Measurements from ENCODE around the gene DCAKD. TPM values are rescaled to one million over a fixed set of nuclear protein-coding genes. Genes with fewer than 3 reads are reported as not detected.

DCAKD gene
- 10 to 100 TPM; 22.7 to 36.4 (median 25.2) TPM for total RNA-seq

GRCh38 chr17:45051060-45051719 lies at the start of gene DCAKD:
DCAKD (minus strand) TSS chr17:45051632; CDS start chr17:45034885, 16,747 bp downstream.
- DNase-seq (ENCODE audit: low spot score) (peak; percentile 57), ATAC-seq (ENCODE audit: low FRiP score) (peak; percentile 98)
- TF ChIP-seq CTCF (IDR thresholded peaks at IDR 0.05): no peak

- DNase-seq (ENCODE audit: low spot score) (peak; percentile 89), ATAC-seq (ENCODE audit: low FRiP score) (peak; percentile 81)
These were observed 47.6 kb upstream of the DCAKD start for GRCh38 chr17:45098869-45099616.

GRCh38 chr17:45098081-45098868 lies 46.8 kb upstream of the DCAKD start:
- ATAC-seq (ENCODE audit: low FRiP score) (peak; percentile 29), DNase-seq (ENCODE audit: low spot score) (no peak)
- TF ChIP-seq CTCF (IDR thresholded peaks at IDR 0.05): no peak

More at GRCh38 chr17:45098869-45099616, 47.6 kb upstream of the DCAKD start:
- TF ChIP-seq CTCF (IDR thresholded peaks at IDR 0.05): peak in 1 of 3 donors; percentile 85

GRCh38 chr17:45096926-45097325 lies 45.5 kb upstream of the DCAKD start:
- no peak for TF ChIP-seq CTCF (IDR thresholded peaks at IDR 0.05)
- ATAC-seq (ENCODE audit: low FRiP score): no peak
- DNase-seq (ENCODE audit: low spot score): no peak

GRCh38 chr17:45096141-45096540 lies 44.7 kb upstream of the DCAKD start:
- ATAC-seq (ENCODE audit: low FRiP score) (no peak), DNase-seq (ENCODE audit: low spot score) (no peak)
- TF ChIP-seq CTCF (IDR thresholded peaks at IDR 0.05): peak in 1 of 3 donors; percentile 20

- ATAC-seq (ENCODE audit: low FRiP score) (peak; percentile 10), DNase-seq (ENCODE audit: low spot score) (no peak)
- TF ChIP-seq CTCF (IDR thresholded peaks at IDR 0.05): no peak
These were observed 42.1 kb upstream of the DCAKD start for GRCh38 chr17:45093444-45094110.
